ENCODE results near the gene GATC. TPM values are rescaled to one million over a fixed set of nuclear protein-coding genes. Genes with fewer than 3 reads are reported as not detected.
A peak's percentile ranks its signal among the peaks of the same experiment; 100 is the strongest.

The GATC gene, protein sequence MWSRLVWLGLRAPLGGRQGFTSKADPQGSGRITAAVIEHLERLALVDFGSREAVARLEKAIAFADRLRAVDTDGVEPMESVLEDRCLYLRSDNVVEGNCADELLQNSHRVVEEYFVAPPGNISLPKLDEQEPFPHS
- 27.7 TPM for total RNA-seq
- long read RNA-seq, full-length matches to known transcripts, result 1 of 4 reads
- long read RNA-seq, partial matches to known transcripts, result 0 of 4 reads
- long read RNA-seq, other reads (novel, unspliced or antisense), result 3 of 4 reads

DNA sequence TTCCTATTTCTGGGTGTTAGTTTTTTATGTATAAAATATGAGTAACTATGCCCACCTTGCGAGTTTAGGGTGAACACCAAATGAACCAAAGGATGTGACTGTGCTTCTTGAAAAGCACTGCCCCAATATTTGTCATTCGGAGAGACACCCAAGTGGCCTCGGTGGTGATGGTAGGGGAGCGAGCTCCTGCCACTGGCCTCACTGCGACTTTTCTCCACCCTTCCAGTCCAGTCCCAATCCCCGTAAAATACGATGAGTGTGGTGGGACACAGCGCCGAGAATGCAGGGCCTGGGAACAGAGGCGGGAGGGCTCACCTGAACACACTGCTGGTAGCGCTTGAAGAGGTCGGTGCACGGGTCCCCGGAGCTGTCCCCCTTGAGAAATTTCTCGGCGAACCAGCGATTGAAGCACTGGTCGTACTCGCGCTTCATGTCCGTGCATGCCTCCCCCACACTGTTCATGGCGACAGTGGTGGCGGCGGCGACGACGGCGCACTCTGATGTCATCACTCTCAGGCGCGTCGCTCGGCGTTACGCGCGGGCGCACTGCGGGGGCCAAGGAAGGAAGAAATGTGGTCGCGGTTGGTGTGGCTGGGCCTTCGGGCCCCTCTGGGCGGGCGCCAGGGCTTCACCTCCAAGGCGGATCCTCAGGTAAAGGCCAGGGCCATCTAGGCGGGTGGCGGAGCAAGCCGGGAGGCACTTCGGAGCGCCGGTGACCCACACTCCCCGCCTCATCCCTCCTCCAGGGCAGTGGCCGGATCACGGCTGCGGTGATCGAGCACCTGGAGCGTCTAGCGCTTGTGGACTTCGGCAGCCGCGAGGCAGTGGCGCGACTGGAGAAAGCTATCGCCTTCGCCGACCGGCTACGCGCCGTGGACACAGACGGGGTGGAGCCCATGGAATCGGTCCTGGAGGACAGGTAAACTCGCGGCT lies at the start of gene GATC, which contains the start of gene TRIAP1:
GATC (plus strand) TSS at position 534 of the 933 bp plus-strand sequence; CDS start at position 571, 37 bp downstream.
TRIAP1 (minus strand) TSS at position 474 of the 933 bp plus-strand sequence; CDS start at position 462, 12 bp downstream.
- peak; percentile 95 for DNase-seq (ENCODE audit: low spot score)

- no peak for DNase-seq (ENCODE audit: low spot score)
Measured at GRCh38 chr12:120397824-120398540, 48.3 kb upstream of the GATC start.

GRCh38 chr12:120399531-120399930 lies 46.7 kb upstream of the GATC start:
- no peak for DNase-seq (ENCODE audit: low spot score)

DNA sequence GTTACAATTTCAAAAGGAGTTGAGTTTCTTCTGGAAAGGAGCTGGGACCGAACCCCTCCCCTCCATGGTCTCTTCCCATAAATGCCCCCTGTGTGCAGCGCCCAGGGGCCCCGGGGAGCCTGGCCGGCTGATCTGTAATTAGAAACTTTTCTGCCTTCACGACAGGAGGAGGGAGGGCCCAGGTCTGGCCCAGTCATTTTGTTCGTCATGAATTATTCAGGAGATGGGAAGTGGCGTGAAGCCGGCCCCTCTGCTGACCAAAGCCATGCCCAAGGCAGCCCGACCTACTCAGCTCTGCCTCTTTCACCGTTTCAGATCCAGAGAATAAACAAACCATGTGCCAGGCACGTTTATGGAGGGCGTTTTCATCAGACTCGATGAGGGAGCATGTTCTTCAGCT lies 44.0 kb upstream of the GATC start:
- no peak for DNase-seq (ENCODE audit: low spot score)

GRCh38 chr12:120403869-120404268 lies 42.4 kb upstream of the GATC start:
- no peak for DNase-seq (ENCODE audit: low spot score)

GRCh38 chr12:120404271-120404670 lies 42.0 kb upstream of the GATC start:
- no peak for DNase-seq (ENCODE audit: low spot score)

DNA sequence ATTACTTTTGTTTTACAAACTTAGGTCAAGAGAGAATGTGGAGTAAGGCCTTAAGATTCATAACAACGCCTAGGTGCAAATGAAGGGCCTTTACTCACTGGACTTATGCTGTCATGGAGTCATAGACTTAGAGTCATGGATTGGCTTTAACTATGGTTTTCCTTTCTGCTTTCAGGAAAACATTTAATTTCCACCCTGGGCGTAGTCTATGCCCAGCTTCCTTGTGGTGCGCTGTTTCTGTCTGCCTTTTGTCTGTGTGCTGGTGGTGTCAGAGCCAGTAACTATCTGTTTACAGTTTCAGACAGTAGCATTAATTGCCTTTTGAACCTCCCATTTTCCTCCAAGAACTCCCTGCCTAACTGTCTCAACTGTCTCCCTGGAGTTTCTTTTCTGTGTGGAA lies 40.2 kb upstream of the GATC start:
- no peak for DNase-seq (ENCODE audit: low spot score)

GRCh38 chr12:120406553-120406952 lies 39.7 kb upstream of the GATC start:
- DNase-seq (ENCODE audit: low spot score), result no peak

DNA sequence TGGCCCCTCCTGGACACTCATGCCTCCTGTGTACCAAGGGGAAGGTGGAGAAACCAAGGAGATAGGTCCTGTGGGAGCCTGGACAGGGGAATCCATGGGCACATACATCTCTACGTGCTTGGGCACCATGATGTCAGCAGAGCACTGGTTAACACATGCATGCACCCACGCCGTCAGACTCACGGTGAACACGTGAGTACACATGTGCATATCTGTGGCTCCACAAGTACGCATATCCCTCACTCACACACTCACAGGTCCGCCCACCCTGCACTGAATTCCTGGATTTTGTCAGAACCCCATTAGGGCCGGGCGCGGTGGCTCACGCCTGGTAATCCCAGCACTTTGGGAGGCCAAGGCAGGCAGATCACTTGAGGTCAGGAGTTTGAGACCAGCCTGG lies 37.5 kb upstream of the GATC start:
- DNase-seq (ENCODE audit: low spot score), result no peak

GRCh38 chr12:120412421-120412820 lies 33.8 kb upstream of the GATC start:
- no peak for DNase-seq (ENCODE audit: low spot score)

DNA sequence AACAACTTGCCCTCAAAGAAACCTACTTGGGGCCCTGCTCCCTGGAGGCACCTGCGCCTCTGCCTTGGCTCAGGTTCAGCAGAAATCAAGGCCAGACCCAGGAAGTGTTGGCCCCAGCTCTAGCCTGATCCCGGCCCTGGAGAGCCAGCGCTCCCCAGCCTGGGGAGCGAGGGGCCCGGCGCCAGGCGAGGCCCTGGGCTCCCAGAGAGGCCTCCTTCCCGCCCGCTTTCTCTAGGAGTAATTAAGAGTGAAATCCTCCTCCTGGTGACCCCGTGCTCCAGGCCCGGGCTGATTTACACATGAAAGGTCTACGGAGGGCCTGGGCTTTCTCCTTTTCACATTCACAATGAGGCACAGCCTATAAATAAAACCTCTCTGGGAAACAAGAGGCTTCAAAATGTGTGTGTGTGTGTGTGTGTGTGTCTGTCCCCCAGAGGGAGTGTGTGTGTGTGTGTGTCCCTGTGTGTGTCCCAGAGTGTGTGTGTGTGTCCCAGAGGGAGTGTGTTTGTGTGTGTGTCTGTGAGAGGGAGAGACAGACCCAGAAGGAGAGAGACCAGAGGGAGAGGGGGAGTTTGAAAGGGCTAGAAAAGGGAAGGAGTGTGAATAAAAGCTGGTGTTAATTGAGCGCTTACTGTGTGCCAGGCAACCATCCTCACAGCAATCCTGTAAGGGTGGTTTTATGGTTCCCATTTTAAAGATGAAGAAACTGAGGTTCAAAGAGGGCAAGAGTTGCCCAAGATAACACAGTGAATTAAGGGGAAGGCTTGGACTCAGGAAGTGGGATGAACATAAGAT lies 32.1 kb upstream of the GATC start:
- DNase-seq (ENCODE audit: low spot score), result no peak

DNA sequence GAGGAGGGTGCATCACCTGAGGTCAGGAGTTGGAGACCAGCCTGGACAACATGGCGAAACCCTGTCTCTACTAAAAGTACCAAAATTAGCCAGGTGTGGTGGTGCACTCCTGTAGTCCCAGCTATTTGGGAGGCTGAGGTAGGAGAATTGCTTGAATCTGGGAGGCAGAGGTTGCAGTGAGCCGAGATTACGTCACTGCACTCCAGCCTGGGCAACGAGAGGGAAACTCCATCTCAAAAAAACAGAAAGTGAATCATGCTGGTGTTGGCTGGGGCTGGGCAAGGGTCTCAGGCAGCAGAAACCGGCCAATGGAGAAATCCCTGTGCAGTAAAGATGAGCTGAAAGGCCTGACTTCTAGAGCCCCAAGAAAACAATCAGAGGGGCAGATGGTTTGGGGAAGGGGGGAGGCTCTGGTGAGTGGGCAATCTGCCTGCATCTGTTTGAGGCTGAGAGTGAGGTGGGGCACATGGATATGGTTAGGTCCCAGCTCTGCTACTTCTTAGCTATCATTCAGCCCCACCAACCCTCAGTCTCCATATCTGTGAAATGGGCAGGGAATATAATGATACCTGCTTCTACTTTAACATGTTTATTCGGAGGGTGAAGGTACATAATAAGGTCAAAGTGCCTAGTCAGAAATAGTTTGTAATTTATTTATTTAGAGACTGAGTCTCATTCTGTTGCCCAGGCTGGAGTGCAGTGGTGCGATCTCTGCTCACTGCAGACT lies 29.6 kb upstream of the GATC start:
- DNase-seq (ENCODE audit: low spot score), result no peak

DNA sequence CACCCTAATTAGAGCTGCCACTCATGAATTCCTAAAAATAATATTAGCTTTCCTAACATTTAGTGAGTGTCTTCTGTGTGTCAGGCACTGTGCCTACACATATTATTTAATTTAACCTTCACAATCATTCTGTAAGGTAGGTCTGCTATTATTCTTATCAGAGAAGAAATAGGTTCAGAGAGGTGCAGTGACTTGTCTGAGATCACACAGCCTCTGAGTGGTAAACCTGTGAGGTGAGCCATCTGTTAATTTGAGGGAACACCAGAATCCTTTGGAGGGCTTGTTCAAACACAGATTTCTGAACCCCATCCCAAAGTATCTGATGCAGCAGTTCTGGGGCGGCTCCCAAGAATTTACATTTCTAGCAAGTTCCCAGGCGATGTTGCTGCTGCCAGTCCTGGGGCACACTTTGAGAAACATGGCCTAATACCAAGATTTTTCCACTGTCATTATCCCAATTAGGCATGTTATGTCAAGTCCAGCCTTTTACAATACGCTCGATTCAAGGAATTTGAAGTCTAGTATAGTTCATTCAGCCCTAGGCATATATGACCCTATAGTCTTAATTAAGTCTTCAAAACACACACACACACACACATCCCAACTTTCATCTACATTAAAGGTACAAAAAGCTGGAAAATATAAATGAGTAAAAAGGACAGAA lies 28.2 kb upstream of the GATC start:
- DNase-seq (ENCODE audit: low spot score), result no peak

- DNase-seq (ENCODE audit: low spot score), result no peak
Measured at GRCh38 chr12:120421701-120422100, 24.5 kb upstream of the GATC start.

DNA sequence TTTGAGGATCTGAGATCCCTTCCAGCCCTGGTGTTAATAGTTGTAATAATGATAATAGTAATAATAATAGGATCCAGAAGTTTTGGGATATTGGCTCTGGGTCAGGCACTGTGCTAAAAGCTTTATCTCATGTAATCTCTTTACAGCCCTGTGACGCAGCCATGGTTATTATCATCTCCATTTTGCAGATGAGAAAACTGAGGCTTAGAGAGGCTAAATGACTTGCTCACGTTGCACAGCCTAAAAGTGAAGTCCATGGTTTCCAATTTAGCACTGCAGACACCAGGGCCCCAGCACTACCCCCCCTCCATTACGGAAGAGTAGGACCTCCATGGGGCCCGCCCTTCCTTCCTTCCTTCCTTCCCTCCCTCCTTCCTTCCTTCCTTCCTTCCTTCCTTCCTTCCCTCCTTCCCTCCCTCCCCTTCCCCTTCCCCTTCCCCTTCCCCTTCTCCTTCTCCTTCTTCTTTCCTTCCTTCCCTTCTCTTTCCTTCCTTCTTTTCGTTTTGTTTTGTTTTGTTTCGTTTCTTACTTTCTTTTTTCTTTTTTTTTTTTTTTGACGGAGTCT lies 23.3 kb upstream of the GATC start:
- DNase-seq (ENCODE audit: low spot score), result no peak

DNA sequence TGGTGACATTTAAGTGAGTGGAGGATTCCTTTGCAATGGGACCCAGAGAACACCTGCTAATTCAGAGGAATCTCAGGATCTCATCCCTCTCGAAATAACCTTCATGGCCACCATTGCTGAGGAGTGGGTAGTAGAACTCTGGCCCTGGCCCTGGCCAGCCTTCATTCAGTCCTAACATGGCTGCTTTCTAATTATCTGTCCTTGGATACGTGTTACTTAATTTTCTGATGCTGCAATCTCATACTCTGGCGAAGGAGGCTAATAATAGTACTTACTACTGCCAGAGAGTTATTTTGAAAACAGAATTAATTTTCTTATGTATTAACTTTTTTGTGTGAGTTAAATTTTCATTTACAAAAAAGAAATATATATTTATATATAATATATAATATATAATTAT lies 20.4 kb upstream of the GATC start:
- no peak for DNase-seq (ENCODE audit: low spot score)

DNA sequence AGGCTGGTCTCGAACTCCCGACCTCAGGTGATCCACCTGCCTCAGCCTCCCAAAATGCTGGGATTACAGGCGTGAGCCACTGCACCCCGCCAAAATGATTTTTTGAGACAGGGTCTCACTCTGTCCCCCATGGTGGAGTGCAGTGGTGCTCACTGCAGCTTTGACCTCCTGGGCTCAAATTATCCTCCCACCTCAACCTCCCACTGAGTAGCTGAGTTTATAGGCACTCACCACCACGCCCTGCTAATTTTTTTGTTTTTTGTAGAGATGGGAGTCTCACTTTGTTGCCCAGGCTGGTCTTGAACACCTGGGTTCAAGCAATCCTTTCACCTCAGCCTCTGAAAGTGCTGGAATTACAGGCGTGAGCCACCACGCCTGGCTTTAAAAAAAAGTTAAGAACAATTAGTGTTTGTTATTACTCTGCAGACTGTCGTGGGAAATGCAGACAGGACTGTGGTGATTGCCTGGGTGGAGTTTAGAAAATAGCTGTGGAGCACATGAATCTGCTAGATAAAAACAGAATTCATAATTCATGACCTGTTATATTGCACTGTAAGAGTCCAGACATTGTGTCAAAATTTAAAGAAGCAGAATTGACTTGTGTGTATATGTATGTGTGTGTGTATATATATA lies 17.5 kb upstream of the GATC start:
- DNase-seq (ENCODE audit: low spot score), result no peak

DNA sequence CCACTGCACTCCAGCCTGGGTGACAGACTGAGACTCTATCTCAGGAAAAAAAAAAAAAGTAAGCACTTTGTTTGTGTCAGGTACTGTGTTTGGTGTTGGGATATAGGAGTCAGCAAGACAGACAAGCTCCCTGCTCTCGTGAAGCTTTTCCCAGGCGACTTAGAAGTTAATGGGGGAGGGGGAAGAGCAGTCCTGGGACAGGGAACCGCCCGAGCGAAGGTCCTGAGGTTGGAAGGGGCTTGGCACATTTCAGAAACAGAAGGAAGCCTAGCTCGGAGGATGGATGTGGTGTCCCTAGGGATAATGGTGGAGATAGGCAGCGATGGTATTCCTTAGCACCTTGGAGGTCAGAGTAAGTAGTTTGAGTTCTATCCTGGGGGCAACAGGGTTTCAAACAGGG lies 16.9 kb upstream of the GATC start:
- DNase-seq (ENCODE audit: low spot score), result no peak
